ENCODE data around the gene PSMA6.
"Not testable (repeated sequence)": the region's sequence is repeated elsewhere in the genome, so short reads cannot be mapped to it uniquely, and the experiment has no call there.

Gene PSMA6

GRCh38 chr14:35344107-35344807 lies 52.1 kb downstream of the PSMA6 start:
- Histone ChIP-seq H3K9ac (ENCODE audit: low read length in 2 of 2) (no peak overlapping the region), H3K27me3 (ENCODE audit: control insufficient read depth in 1 of 2, insufficient read depth in 2 of 2, low read length in 2 of 2) (no peaks in the 10 kb centered on the region), H3K9me3 (ENCODE audit: control insufficient read depth in 2 of 2, low read length in 2 of 2) (no peaks in the 10 kb centered on the region), H3K4me1 (ENCODE audit: control insufficient read depth, insufficient read depth, low read length) (peaks cover 35% of the 10 kb centered on the region), H3K27ac (ENCODE audit: low read length) (no peak overlapping the region), H3K4me3 (ENCODE audit: low read length in 2 of 2) (no peak overlapping the region), H3K36me3 (ENCODE audit: control insufficient read depth in 2 of 2, insufficient read depth in 2 of 2, low read length in 2 of 2) (no peaks in the 10 kb centered on the region)

GRCh38 chr14:35346738-35347322 lies 54.6 kb downstream of the PSMA6 start:
- no peaks in the 10 kb centered on the region for H3K36me3 ChIP-seq (ENCODE audit: control insufficient read depth in 2 of 2, insufficient read depth in 2 of 2, low read length in 2 of 2)
- no peak overlapping the region for H3K9ac ChIP-seq (ENCODE audit: low read length in 2 of 2)
- H3K27me3 ChIP-seq (ENCODE audit: control insufficient read depth in 1 of 2, insufficient read depth in 2 of 2, low read length in 2 of 2) = no peaks in the 10 kb centered on the region
- H3K4me1 ChIP-seq (ENCODE audit: control insufficient read depth, insufficient read depth, low read length) = peaks cover 14% of the 10 kb centered on the region
- no peak overlapping the region for H3K27ac ChIP-seq (ENCODE audit: low read length)
- no peak overlapping the region for H3K4me3 ChIP-seq (ENCODE audit: low read length in 2 of 2)
- H3K9me3 ChIP-seq (ENCODE audit: control insufficient read depth in 2 of 2, low read length in 2 of 2) = no peaks in the 10 kb centered on the region

GRCh38 chr14:35347323-35348043 lies 55.3 kb downstream of the PSMA6 start:
- Histone ChIP-seq H3K27me3 (ENCODE audit: control insufficient read depth in 1 of 2, insufficient read depth in 2 of 2, low read length in 2 of 2) (no peaks in the 10 kb centered on the region), H3K9me3 (ENCODE audit: control insufficient read depth in 2 of 2, low read length in 2 of 2) (no peaks in the 10 kb centered on the region), H3K4me1 (ENCODE audit: control insufficient read depth, insufficient read depth, low read length) (peaks cover 7% of the 10 kb centered on the region), H3K27ac (ENCODE audit: low read length) (no peak overlapping the region), H3K4me3 (ENCODE audit: low read length in 2 of 2) (no peak overlapping the region), H3K9ac (ENCODE audit: low read length in 2 of 2) (no peak overlapping the region), H3K36me3 (ENCODE audit: control insufficient read depth in 2 of 2, insufficient read depth in 2 of 2, low read length in 2 of 2) (no peaks in the 10 kb centered on the region)

- not testable (repeated sequence) for H3K4me1 ChIP-seq (ENCODE audit: control insufficient read depth, insufficient read depth, low read length); H3K27ac ChIP-seq (ENCODE audit: low read length); H3K9ac ChIP-seq (ENCODE audit: low read length in 2 of 2); H3K36me3 ChIP-seq (ENCODE audit: control insufficient read depth in 2 of 2, insufficient read depth in 2 of 2, low read length in 2 of 2); H3K4me3 ChIP-seq (ENCODE audit: low read length in 2 of 2); H3K27me3 ChIP-seq (ENCODE audit: control insufficient read depth in 1 of 2, insufficient read depth in 2 of 2, low read length in 2 of 2); H3K9me3 ChIP-seq (ENCODE audit: control insufficient read depth in 2 of 2, low read length in 2 of 2)
Observed at GRCh38 chr14:35348044-35348380, 55.8 kb downstream of the PSMA6 start.

GRCh38 chr14:35349496-35350365 lies 57.5 kb downstream of the PSMA6 start:
- Histone ChIP-seq H3K27me3 (ENCODE audit: control insufficient read depth in 1 of 2, insufficient read depth in 2 of 2, low read length in 2 of 2) (no peaks in the 10 kb centered on the region), H3K4me3 (ENCODE audit: low read length in 2 of 2) (no peak overlapping the region), H3K36me3 (ENCODE audit: control insufficient read depth in 2 of 2, insufficient read depth in 2 of 2, low read length in 2 of 2) (no peaks in the 10 kb centered on the region), H3K4me1 (ENCODE audit: control insufficient read depth, insufficient read depth, low read length) (no peaks in the 10 kb centered on the region), H3K9ac (ENCODE audit: low read length in 2 of 2) (no peak overlapping the region), H3K27ac (ENCODE audit: low read length) (no peak overlapping the region), H3K9me3 (ENCODE audit: control insufficient read depth in 2 of 2, low read length in 2 of 2) (no peaks in the 10 kb centered on the region)

- H3K36me3 ChIP-seq (ENCODE audit: control insufficient read depth in 2 of 2, insufficient read depth in 2 of 2, low read length in 2 of 2) = no peaks in the 10 kb centered on the region
- no peaks in the 10 kb centered on the region for H3K4me1 ChIP-seq (ENCODE audit: control insufficient read depth, insufficient read depth, low read length)
- H3K9ac ChIP-seq (ENCODE audit: low read length in 2 of 2) = no peak overlapping the region
- H3K4me3 ChIP-seq (ENCODE audit: low read length in 2 of 2) = no peak overlapping the region
- H3K9me3 ChIP-seq (ENCODE audit: control insufficient read depth in 2 of 2, low read length in 2 of 2) = no peaks in the 10 kb centered on the region
- H3K27me3 ChIP-seq (ENCODE audit: control insufficient read depth in 1 of 2, insufficient read depth in 2 of 2, low read length in 2 of 2) = no peaks in the 10 kb centered on the region
- H3K27ac ChIP-seq (ENCODE audit: low read length) = no peak overlapping the region
Observed at GRCh38 chr14:35351497-35351896, 59.3 kb downstream of the PSMA6 start.

GRCh38 chr14:35351897-35352273 lies 59.7 kb downstream of the PSMA6 start:
- H3K4me1 ChIP-seq (ENCODE audit: control insufficient read depth, insufficient read depth, low read length) = no peaks in the 10 kb centered on the region
- no peaks in the 10 kb centered on the region for H3K36me3 ChIP-seq (ENCODE audit: control insufficient read depth in 2 of 2, insufficient read depth in 2 of 2, low read length in 2 of 2)
- H3K9ac ChIP-seq (ENCODE audit: low read length in 2 of 2) = no peak overlapping the region
- H3K4me3 ChIP-seq (ENCODE audit: low read length in 2 of 2) = no peak overlapping the region
- H3K9me3 ChIP-seq (ENCODE audit: control insufficient read depth in 2 of 2, low read length in 2 of 2) = no peaks in the 10 kb centered on the region
- no peaks in the 10 kb centered on the region for H3K27me3 ChIP-seq (ENCODE audit: control insufficient read depth in 1 of 2, insufficient read depth in 2 of 2, low read length in 2 of 2)
- H3K27ac ChIP-seq (ENCODE audit: low read length) = no peak overlapping the region

GRCh38 chr14:35352274-35353233 lies 60.4 kb downstream of the PSMA6 start:
- no peak overlapping the region for H3K27ac ChIP-seq (ENCODE audit: low read length)
- H3K4me3 ChIP-seq (ENCODE audit: low read length in 2 of 2) = no peak overlapping the region
- H3K4me1 ChIP-seq (ENCODE audit: control insufficient read depth, insufficient read depth, low read length) = no peaks in the 10 kb centered on the region
- H3K27me3 ChIP-seq (ENCODE audit: control insufficient read depth in 1 of 2, insufficient read depth in 2 of 2, low read length in 2 of 2) = no peaks in the 10 kb centered on the region
- H3K9me3 ChIP-seq (ENCODE audit: control insufficient read depth in 2 of 2, low read length in 2 of 2) = no peaks in the 10 kb centered on the region
- H3K9ac ChIP-seq (ENCODE audit: low read length in 2 of 2) = no peak overlapping the region
- no peaks in the 10 kb centered on the region for H3K36me3 ChIP-seq (ENCODE audit: control insufficient read depth in 2 of 2, insufficient read depth in 2 of 2, low read length in 2 of 2)

GRCh38 chr14:35353409-35354172 lies 61.4 kb downstream of the PSMA6 start:
- Histone ChIP-seq H3K4me1 (ENCODE audit: control insufficient read depth, insufficient read depth, low read length) (no peaks in the 10 kb centered on the region), H3K36me3 (ENCODE audit: control insufficient read depth in 2 of 2, insufficient read depth in 2 of 2, low read length in 2 of 2) (no peaks in the 10 kb centered on the region), H3K4me3 (ENCODE audit: low read length in 2 of 2) (no peak overlapping the region), H3K27me3 (ENCODE audit: control insufficient read depth in 1 of 2, insufficient read depth in 2 of 2, low read length in 2 of 2) (no peaks in the 10 kb centered on the region), H3K9me3 (ENCODE audit: control insufficient read depth in 2 of 2, low read length in 2 of 2) (no peaks in the 10 kb centered on the region), H3K9ac (ENCODE audit: low read length in 2 of 2) (no peak overlapping the region), H3K27ac (ENCODE audit: low read length) (no peak overlapping the region)

Data from stomach smooth muscle (tissue), 2 donors.